ENCODE data around the gene RFX7. TPM values are rescaled to one million over a fixed set of nuclear protein-coding genes. Genes with fewer than 3 reads are reported as not detected.

The RFX7 gene
- total RNA-seq, 2 donors from 2014 or later, result 10.6 to 15.4 TPM

- no peaks in the 10 kb centered on the region for H3K9me3 ChIP-seq
- no peak overlapping the region for H3K9ac ChIP-seq (ENCODE audit: low read depth in 2 of 2, low read length in 2 of 2)
- intact Hi-C loops (cut with DNase I), result no loop called here
- H3K36me3 ChIP-seq, result no peaks in the 10 kb centered on the region
- no peak for DNase-seq
- no peaks in the 10 kb centered on the region for H3K27me3 ChIP-seq
- no peak overlapping the region for H3K27ac ChIP-seq
- no peaks in the 10 kb centered on the region for H3K4me1 ChIP-seq
- TF ChIP-seq, protein P1, sequence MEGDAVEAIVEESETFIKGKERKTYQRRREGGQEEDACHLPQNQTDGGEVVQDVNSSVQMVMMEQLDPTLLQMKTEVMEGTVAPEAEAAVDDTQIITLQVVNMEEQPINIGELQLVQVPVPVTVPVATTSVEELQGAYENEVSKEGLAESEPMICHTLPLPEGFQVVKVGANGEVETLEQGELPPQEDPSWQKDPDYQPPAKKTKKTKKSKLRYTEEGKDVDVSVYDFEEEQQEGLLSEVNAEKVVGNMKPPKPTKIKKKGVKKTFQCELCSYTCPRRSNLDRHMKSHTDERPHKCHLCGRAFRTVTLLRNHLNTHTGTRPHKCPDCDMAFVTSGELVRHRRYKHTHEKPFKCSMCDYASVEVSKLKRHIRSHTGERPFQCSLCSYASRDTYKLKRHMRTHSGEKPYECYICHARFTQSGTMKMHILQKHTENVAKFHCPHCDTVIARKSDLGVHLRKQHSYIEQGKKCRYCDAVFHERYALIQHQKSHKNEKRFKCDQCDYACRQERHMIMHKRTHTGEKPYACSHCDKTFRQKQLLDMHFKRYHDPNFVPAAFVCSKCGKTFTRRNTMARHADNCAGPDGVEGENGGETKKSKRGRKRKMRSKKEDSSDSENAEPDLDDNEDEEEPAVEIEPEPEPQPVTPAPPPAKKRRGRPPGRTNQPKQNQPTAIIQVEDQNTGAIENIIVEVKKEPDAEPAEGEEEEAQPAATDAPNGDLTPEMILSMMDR (IDR thresholded peaks at IDR 0.05), result no peak
- H3K4me3 ChIP-seq, result no peak overlapping the region
These were observed 184.0 kb downstream of the RFX7 start for GRCh38 chr15:56059716-56060115.

DNA sequence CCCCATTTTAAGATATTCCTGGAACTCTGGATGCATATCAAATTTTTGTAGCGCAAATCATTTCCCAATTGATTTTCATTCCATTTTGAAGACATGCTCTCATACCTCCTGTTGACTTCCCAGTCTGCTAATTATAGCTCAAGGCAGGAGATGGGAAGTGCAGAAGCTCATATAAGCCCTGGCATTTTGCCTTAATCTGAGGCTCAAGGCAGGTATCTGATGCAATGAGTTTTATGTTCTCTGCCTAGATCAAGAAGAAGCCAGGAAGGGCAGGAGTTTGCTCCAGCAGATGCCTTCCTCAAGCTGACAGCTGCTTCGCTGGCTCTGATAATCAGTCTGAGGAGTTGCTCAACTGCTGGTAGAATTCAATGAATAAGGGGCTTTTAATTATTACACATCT lies 184.7 kb downstream of the RFX7 start:
- no peak overlapping the region for H3K9ac ChIP-seq (ENCODE audit: low read depth in 2 of 2, low read length in 2 of 2)
- intact Hi-C loops (cut with DNase I), result no loop called here
- DNase-seq, result no peak
- H3K36me3 ChIP-seq, result no peaks in the 10 kb centered on the region
- H3K4me1 ChIP-seq, result no peaks in the 10 kb centered on the region
- H3K9me3 ChIP-seq, result no peaks in the 10 kb centered on the region
- no peak overlapping the region for H3K27ac ChIP-seq
- no peaks in the 10 kb centered on the region for H3K27me3 ChIP-seq
- H3K4me3 ChIP-seq, result no peak overlapping the region
- TF ChIP-seq, protein P1 (IDR thresholded peaks at IDR 0.05), result no peak

DNA sequence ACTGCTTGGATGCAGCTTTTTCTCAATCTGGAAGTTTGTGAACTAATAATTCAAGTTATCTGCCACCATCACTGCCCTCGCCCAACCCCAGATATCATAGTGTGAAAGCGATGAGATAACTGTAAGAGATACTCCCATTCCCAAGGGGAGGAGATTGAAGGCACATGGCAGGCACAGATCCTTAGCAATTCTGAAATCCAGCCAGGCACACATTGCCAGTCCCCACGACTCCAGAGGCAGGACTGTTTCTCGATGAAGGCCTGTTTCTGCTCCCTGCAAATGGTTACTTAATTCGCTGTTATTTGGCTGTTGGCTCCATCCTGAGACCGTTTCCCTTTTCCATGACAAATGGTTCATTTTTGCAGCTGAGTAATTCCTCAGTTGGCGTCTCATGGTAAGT lies 187.1 kb downstream of the RFX7 start:
- DNase-seq, result no peak
- Histone ChIP-seq H3K9ac (ENCODE audit: low read depth in 2 of 2, low read length in 2 of 2) (no peak overlapping the region), H3K27me3 (no peaks in the 10 kb centered on the region), H3K36me3 (no peaks in the 10 kb centered on the region), H3K4me3 (no peak overlapping the region), H3K9me3 (no peaks in the 10 kb centered on the region), H3K4me1 (no peaks in the 10 kb centered on the region), H3K27ac (no peak overlapping the region)
- intact Hi-C loops (cut with DNase I), result no loop called here
- TF ChIP-seq, protein P1 (IDR thresholded peaks at IDR 0.05), result no peak

DNA sequence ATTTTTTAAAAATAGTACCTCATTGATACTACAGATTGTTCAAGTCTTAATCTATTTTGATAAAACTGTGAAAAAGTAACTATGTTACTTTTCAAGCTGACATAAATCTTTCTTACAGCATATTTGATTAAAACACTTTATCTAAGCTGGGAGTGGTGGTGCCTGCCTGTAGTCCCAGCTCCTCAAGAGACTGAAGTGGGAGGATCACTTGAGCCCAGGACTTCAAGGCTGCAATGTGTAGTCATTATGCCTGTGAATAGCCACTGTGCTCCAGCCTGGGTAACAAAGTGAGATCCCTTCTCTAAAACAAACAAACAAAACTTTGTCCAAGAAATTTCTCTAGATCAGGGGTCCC lies 190.7 kb downstream of the RFX7 start:
- intact Hi-C loops (cut with DNase I), result no loop called here
- H3K36me3 ChIP-seq, result no peaks in the 10 kb centered on the region
- H3K27me3 ChIP-seq, result no peaks in the 10 kb centered on the region
- no peaks in the 10 kb centered on the region for H3K9me3 ChIP-seq
- no peak overlapping the region for H3K9ac ChIP-seq (ENCODE audit: low read depth in 2 of 2, low read length in 2 of 2)
- H3K4me3 ChIP-seq, result no peak overlapping the region
- no peaks in the 10 kb centered on the region for H3K4me1 ChIP-seq
- H3K27ac ChIP-seq, result no peak overlapping the region
- TF ChIP-seq, protein P1 (IDR thresholded peaks at IDR 0.05), result no peak
- no peak for DNase-seq

DNA sequence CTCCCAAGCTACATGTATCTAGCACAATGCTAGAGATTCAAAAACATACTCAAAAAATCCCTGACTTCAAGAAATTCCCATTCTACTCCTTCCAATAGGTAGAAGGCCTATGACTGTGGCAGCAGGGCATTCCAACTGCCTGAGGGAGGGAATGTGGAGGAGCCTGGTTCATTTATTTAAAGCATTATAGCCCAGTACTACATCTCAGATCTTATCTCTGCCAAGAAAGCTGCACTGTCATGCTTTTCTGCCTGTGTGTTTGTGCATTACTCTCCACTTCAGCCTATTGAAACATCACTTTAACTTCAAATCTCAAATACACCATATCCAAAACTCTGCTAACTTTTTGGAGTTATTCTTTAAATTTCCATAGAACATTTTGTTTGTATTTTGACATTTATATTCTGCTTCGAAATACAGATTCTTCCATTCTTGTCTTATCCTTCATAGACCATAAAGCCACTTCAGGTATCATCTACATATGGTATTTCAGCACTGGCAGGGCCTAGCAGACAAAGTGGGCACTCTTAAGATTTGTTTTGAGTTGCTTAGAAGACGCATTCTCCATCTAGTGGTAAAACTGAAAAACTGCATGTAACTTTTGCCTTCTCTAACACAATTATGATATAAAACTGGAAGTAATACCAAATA lies 191.2 kb downstream of the RFX7 start:
- Histone ChIP-seq H3K9me3 (no peaks in the 10 kb centered on the region), H3K36me3 (no peaks in the 10 kb centered on the region), H3K4me1 (no peaks in the 10 kb centered on the region), H3K4me3 (no peak overlapping the region), H3K9ac (ENCODE audit: low read depth in 2 of 2, low read length in 2 of 2) (no peak overlapping the region), H3K27ac (no peak overlapping the region), H3K27me3 (no peaks in the 10 kb centered on the region)
- TF ChIP-seq, protein P1 (IDR thresholded peaks at IDR 0.05), result peak; percentile 36
- intact Hi-C loops (cut with DNase I), result no loop called here
- no peak for DNase-seq

Measured in colonic mucosa (tissue), 4 donors.